ENCODE data around the gene TNFRSF25. TPM values are rescaled to one million over a fixed set of nuclear protein-coding genes. Genes with fewer than 3 reads are reported as not detected.

Gene TNFRSF25
- total and polyA plus RNA-seq, 2 of the 8 experiments (the other 6 are each of a cell fraction or from before 2014, with no cell fraction given): 10.7 to 19.5 TPM

DNA sequence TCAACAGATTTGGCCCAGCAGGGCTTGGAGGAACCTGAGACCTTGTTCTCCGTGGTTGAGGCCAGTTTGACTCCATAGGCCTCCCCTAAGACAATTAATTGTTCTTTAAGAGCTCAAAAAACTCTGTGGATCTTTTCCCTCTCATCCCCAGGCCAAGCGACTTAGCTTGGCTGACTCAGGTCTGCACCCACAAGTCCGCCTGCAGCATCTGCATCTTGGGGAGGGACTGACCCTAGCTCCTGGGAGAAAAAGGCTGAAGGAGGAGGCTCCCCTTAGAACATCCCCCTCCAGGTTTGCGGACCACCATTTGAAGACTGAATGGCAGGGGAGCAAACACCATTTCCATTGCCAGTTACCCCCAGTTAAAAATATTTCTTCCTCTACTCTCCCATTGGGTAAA, 44.7 kb downstream of the TNFRSF25 start:
- Histone ChIP-seq H2AK5ac (ENCODE audit: low read depth, low read length) (no peak overlapping the region), H3K4ac (replicated peaks; ENCODE audit: insufficient read length, low read depth, low read length) (no peak overlapping the region), H3K56ac (replicated peaks; ENCODE audit: insufficient read length, low read depth, low read length) (no peak overlapping the region), H3K79me2 (ENCODE audit: control insufficient read depth in 1 of 2, insufficient read depth in 2 of 2, low read length in 2 of 2) (no peaks in the 10 kb centered on the region), H4K8ac (ENCODE audit: extremely low read depth, insufficient read depth, low read length) (no peak overlapping the region), H4K91ac (replicated peaks; ENCODE audit: insufficient read length, low read length) (no peak overlapping the region), H4K5ac (ENCODE audit: insufficient read length, low read depth, low read length) (no peak overlapping the region), H2BK5ac (ENCODE audit: low read depth, low read length) (no peak overlapping the region), H2BK20ac (ENCODE audit: low read length) (no peak overlapping the region), H3K4me3 (ENCODE audit: extremely low read depth in 1 of 4, insufficient read depth in 2 of 4, low read depth in 3 of 4, low read length in 4 of 4) (no peak overlapping the region), H3K23ac (ENCODE audit: insufficient read length) (no peak overlapping the region), H3K23me2 (ENCODE audit: low read depth, low read length) (peaks cover 17% of the 10 kb centered on the region; the same call in 1 of the 2 replicates), H3K79me1 (ENCODE audit: low read depth, low read length) (no peaks in the 10 kb centered on the region), H3K27ac (ENCODE audit: low read depth, low read length) (no peak overlapping the region), H3K4me2 (ENCODE audit: insufficient read depth in 1 of 2, low read depth in 2 of 2, low read length in 2 of 2) (no peak overlapping the region), H4K20me1 (replicated peaks in 1 of 2; ENCODE audit: control insufficient read depth in 1 of 2, insufficient read depth in 2 of 2, low read length in 2 of 2) (peaks cover 0 to 12% of the 10 kb centered on the region in 2 experiments), H3K36me3 (ENCODE audit: control insufficient read depth in 2 of 4, insufficient read depth in 4 of 4, low read length in 3 of 4) (peaks cover 0 to 12% (median 0%) of the 10 kb centered on the region in 4 experiments; a peak in 1 of 8 replicates), H2BK15ac (ENCODE audit: low read length) (no peak overlapping the region), H2BK120ac (replicated peaks; ENCODE audit: low read depth, low read length) (no peak overlapping the region), H3K9me3 (ENCODE audit: insufficient read depth in 2 of 2, low read depth in 1 of 2, low read length in 1 of 2) (no peaks in the 10 kb centered on the region), H3K14ac (ENCODE audit: insufficient read length) (no peak overlapping the region), H3K18ac (ENCODE audit: extremely low read depth, low read length) (no peak overlapping the region), H3K9ac (replicated peaks in 1 of 4; ENCODE audit: extremely low read depth in 1 of 4, low read depth in 3 of 4, low read length in 3 of 4) (no peak overlapping the region), H2BK12ac (ENCODE audit: low read depth, low read length) (0 out of 2 replicates have a peak overlapping the region, but pooled peaks have one; percentile 39), H3K27me3 (replicated peaks in 1 of 4; ENCODE audit: control insufficient read depth in 3 of 4, extremely low read depth in 1 of 4, insufficient read depth in 3 of 4, low read length in 3 of 4) (peaks cover 77 to 98% (median 92%) of the 10 kb centered on the region in 4 experiments), H3K4me1 (replicated peaks in 1 of 4; ENCODE audit: control insufficient read depth in 3 of 4, insufficient read depth in 4 of 4, low read length in 3 of 4) (peaks cover 0 to 30% (median 11%) of the 10 kb centered on the region in 4 experiments; a peak in 5 of 7 replicates), H2AFZ (ENCODE audit: low read length) (no peak overlapping the region)
- DNase-seq (ENCODE audit: low read depth in 1 of 2, low spot score in 2 of 2): no peak
- ChIA-PET CTCF (ENCODE audit: partially characterized antibody) (interaction anchor here (0.8 to 58.4 kb wide), 15 partner anchors 8 to 217 kb away, joined by 3 to 1769 read pairs (median 12); partner anchors contain the start of gene PLEKHG5), POLR2A (ENCODE audit: partially characterized antibody) (interaction anchor here (1.3 to 3.4 kb wide), 4 partner anchors 10 to 36 kb away, joined by 3 to 15 read pairs (median 7); no protein-coding TSS in a partner anchor)
- WGBS, 2 experiments (ENCODE audit: extremely low coverage in 1 of 2, insufficient coverage in 1 of 2, insufficient read length in 1 of 2, insufficient replicate concordance in 2 of 2, low coverage in 1 of 2, low lambda C conversion rate in 2 of 2, missing lambda C conversion rate in 1 of 2): 59% methylated on average over 4 of the region's 4 CpGs; no CpG with 5 or more reads in 1 of the 2 experiments
- FAIRE-seq: no peak
- TF ChIP-seq SP2 (IDR thresholded peaks at IDR 0.05; ENCODE audit: low read length) (no peak), SIX5 (IDR thresholded peaks at IDR 0.05; ENCODE audit: low read depth, low read length) (no peak), SIN3A (conservative IDR thresholded peaks at IDR 0.05 in 1 of 2, IDR thresholded peaks at IDR 0.05 in 1 of 2; ENCODE audit: low read depth in 1 of 2, low read length in 2 of 2) (no peak), SUZ12 (IDR thresholded peaks at IDR 0.05; ENCODE audit: low read length) (no peak)
- TF ChIP-seq, protein P1, sequence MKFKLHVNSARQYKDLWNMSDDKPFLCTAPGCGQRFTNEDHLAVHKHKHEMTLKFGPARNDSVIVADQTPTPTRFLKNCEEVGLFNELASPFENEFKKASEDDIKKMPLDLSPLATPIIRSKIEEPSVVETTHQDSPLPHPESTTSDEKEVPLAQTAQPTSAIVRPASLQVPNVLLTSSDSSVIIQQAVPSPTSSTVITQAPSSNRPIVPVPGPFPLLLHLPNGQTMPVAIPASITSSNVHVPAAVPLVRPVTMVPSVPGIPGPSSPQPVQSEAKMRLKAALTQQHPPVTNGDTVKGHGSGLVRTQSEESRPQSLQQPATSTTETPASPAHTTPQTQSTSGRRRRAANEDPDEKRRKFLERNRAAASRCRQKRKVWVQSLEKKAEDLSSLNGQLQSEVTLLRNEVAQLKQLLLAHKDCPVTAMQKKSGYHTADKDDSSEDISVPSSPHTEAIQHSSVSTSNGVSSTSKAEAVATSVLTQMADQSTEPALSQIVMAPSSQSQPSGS (IDR thresholded peaks at IDR 0.05; ENCODE audit: low read length): no peak

Measured in H1 (cell line).